HG03060 (cell line): Measurements from ENCODE around the gene DNAH11.
"Not testable (repeated sequence)": the region's sequence is repeated elsewhere in the genome, so short reads cannot be mapped to it uniquely, and the experiment has no call there.

ENCODE experiments used
- ATAC-seq: cut with Tn5 transposase; IDR thresholded peaks from one replicate; pipeline ENCODE4 v1.9.1; 2021; ENCODE audit warnings: low read depth, moderate number of reproducible peaks; ENCODE audit not compliant: unreplicated experiment

Gene DNAH11

DNA sequence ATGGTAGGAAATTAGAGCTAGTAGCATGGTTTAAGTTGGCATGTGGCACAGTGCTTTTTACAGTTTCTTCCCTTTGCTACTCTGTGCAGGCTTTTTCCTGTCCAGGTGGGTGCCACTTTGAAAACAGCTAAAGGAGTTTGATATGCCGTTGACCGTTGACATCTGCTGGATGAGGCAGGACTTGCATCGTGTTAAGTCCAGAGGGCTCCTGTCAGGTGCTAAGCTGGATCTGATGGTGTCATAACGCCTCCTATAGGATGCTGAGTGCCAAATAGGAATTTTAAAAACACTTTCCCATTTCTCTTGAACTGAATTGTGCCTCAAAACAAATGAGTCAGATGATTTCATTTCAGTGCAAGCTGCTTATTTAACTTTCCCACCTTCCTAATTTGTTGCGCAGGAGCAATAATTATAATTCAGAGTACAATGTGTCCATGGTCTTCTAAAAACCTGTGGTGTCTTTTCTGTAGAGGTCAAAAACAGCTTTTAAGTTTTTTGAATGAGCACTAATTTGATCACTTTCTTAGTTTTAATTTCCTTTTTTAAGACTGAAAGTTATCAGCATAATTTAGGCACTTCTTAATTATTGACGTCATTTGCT lies 224.6 kb downstream of the DNAH11 start:
- no peak for ATAC-seq

DNA sequence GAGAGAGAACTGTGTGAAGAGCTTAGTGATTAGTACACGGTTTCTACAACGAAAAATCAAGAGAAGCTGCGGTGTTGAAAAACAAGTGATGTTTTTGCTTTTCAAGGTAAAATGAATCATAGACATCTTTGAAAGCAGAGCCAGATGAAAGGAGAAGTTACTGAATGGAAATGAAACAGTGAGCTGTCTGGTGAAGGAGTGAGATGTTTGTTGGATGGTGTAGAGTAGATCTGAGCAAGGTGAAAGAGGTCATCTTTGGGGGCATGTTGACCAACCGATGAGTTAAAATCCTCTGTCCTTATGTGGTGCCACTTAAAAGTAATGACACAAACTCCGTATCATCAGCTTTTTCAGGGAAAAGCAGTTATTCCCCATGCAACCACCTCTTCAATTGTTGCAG lies 225.4 kb downstream of the DNAH11 start:
- ATAC-seq, result no peak

DNA sequence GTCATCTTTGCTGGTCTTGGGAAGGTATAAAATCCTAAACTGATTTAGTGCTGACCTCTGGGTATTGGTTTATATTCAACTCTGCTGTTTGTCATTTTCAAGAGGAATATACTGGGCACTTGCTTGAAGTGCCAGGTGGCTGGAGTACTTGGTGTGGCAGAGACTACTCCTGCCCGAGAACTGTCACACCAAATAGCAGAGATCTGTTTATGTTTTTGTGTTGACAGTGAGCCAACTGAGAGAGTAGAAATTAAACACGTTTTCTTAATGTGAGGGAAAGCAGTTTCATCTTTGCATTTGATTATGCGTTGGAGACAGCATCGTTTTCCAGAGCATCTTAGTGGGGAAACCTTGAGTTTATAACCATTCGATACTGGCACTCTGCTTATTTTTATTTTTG lies 228.4 kb downstream of the DNAH11 start:
- no peak for ATAC-seq

DNA sequence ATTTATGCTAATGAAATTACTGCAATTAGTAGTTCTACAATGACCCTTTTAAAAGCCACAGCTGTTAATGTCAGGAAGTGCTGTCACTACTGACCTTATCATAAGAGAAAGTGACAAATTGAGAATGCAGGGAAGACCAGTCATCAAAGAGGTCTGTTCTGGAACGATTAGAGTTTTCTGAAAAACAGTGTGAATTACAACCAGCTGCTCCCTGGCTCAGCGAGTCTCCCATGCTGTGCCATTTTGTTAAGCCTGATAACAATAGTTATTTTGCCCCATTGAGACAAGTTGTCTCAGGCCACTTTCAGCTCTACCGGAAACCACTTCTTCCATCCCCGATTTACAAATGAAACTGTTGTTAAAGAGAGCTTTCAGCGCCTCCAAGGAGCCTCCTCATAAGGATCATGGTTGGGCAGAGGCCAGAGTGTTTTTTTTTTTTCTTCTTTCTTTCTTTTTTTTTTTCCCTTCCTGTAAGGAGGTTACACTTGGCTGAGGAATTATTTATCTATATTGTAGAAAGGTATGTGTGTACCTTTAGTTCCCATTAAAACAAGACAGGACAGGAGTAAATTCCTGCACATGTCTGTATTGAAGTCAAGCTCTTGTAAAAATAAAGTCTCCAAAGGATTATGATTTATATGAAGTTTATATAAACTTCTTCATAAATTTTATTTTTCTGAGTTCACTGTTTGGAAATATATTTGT lies 229.2 kb downstream of the DNAH11 start:
- no peak for ATAC-seq

DNA sequence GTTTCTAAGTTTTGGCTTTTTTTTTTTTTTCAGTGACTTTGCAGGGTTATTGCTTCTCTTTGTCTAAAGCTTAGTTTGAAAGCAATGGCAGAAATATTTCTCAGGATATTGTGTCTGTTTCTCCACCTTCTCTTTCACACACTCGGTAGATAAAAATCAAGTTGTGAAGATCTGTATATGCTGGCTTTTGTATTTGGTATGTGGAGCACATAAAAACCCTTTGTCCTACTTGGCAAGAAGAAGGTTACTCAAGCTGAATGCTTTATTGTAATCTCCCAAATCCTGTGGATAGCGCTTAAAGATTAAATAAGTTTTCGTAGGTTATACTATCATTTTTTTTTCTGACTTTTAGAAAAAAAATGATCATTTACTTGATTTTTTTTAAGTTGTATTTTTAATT lies 230.5 kb downstream of the DNAH11 start:
- ATAC-seq, result no peak

DNA sequence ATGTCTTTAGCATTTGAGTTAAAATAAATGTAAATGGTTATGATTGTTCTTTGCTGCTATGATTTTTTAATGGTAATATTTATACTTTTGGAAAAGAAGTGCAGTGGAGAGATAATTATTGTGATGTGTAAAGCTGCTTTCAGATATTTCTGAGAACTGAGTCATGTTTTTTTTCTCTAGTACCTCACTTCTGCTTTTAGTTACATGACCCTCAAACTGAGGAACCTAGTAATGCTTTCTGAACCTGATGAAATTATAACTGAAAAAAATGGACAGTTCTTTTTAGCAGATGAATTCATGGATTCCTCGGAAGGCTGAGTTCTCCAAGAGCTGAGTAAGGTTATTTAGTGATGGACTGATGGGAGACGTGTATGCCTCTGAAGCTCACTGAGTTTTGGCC lies 235.1 kb downstream of the DNAH11 start:
- ATAC-seq, result no peak

DNA sequence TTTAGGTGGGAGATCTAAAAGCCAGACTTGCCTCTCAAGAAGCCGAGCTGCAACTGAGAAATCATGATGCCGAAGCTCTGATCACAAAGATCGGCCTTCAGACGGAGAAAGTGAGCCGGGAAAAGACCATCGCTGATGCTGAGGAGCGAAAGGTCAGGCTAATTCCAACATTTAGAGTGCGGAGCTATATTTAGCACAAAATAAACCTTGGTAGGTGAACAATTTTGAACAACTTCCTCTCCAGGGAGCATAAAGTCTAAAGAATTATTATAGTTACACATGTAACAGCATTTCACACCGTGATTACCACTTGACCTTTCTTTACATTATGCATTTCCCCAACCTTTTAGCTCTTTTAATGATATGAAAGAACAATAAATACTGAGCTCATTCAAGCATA lies 236.1 kb downstream of the DNAH11 start:
- no peak for ATAC-seq

- no peak for ATAC-seq
These were observed 240.2 kb downstream of the DNAH11 start for GRCh38 chr7:21782996-21783395.

DNA sequence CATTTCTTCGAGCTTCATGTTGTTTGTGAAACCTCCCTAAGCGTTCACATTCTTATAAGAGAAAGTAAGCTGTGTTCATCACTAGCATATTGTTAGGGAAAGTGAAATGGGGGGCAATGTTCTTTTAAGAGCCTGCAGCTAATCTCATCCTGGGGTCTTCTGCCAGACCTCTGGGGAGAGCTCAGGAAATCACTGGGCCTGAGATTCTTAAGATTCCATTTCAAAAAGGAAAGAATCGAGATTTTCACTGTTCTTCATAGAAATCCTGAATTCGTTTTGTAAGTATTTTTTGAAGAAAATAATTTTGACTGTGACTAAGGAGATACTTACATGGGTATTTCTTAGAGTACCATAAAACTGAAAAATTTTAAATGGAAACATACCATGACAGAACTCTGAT lies 242.2 kb downstream of the DNAH11 start:
- no peak for ATAC-seq

DNA sequence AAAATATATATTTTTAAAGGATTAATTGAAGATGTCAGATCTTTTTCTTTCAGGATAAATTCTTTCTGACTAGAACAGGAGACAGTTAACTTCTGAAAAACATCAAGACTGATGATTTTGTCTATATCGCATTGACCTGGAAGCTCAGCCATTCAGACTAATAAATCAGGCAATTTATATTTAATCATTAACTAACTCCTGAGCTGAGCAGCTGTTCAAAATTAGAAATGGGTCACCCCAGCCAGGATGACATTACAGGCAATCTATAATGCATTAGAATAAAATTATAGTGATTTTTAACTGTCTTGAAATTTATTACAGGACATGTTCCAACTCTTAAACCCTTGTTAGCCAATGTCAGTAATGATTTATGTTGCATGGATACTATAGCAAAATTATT lies 263.0 kb downstream of the DNAH11 start:
- ATAC-seq, result no peak

DNA sequence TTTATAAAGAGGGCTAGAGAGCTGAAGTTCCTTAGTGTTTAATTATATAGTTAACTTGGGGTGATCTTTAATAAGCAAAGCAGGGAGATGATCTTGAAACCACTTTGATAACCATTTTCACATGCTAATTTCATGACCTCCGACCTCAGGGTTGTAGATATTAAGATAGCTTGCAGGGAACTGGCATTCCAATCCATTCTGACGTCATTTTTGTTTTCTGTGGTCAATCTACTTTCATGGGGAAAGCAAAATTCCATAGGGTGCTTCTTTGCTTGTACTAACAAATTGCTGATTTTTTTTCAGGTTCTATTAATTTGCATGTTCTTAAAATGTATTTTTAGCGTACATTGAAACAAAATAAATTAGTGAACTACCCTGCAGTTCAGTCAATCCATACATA lies 263.5 kb downstream of the DNAH11 start:
- ATAC-seq, result no peak

- no peak for ATAC-seq
These were observed 276.2 kb downstream of the DNAH11 start for GRCh38 chr7:21819048-21819447.

- no peak for ATAC-seq
These were observed 286.0 kb downstream of the DNAH11 start for GRCh38 chr7:21828841-21829240.

DNA sequence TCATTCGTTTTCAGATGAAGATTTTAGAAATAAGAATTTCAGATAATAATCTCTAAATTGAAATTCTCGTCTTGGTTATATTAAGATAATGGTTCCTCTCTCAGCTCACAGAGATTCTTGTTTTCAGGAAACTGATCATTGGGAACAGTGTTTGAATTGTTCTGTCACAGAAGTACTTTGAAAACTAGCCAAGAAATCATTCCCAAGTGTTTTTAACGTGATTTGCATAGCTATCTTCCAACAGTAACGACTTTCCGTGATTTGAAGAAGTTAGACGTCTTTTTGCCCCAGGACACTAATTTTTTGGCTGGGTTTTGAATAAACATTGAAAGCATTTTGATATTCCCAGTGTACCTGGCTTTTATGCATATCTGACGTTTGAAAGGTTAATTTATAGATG lies 286.9 kb downstream of the DNAH11 start:
- ATAC-seq, result no peak

GRCh38 chr7:21844742-21845141 lies 301.9 kb downstream of the DNAH11 start:
- no peak for ATAC-seq

DNA sequence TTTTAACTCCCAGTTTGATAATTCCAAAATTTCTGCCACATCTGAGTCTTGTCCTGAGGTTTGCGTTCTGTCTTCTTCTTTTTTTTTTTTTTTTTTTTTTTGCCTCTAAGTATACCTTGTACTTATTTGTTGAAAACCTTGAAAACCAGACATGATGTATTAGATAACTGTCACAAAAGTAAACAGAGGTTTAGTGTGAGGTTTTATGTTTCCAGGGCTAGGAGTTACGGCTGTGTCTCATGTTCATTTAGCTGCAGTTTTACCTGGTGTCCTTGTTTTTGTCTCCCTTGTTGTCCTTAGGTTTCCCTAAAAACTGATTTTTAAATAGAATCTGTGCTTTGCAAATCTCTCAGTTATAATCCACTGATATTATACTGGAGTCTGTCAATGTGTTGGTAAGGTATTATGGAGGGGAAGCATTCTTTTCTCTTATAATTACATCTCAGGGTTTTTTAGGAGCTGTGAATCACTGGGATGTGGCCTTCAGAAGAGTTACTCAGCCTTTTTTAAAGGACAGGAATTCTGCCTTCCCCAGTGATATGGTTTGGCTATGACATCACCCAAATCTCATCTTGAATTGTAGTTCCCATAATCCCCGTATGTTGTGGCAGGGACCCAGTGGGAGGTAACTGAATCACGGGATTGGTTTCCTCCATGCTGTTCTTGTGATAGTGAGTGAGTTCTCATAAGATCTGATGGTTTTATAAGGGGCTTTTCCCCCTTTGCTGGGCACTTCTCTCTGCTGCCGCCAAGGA lies 307.9 kb downstream of the DNAH11 start:
- no peak for ATAC-seq

GRCh38 chr7:21851559-21851967 lies 308.7 kb downstream of the DNAH11 start:
- ATAC-seq, result no peak

DNA sequence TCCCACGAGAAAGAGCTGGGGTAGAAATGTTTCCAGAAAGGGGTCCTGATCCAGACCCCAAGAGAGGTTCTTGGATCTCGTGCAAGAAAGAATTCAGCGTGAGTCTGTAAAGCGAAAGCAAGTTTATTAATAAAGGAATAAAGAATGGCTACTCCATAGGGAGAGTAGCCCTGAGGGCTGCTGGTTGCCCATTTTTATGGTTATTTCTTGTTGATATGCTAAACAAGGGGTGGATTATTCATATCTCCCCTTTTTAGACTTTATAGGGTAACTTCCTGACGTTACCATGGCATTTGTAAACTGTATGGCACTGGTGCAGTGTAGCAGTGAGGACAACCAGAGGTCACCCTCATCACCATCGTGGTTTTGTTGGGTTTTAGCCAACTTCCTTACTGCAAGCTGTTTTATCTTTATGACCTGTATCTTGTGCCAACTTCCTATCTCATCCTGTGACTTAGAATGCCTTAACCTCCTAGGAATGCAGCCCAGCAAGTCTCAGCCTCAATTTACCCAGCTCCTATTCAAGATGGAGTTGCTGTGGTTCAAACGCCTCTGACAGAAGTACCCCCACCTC lies 322.9 kb downstream of the DNAH11 start:
- ATAC-seq, result not testable (repeated sequence)

- ATAC-seq, result no peak
These were observed 323.9 kb downstream of the DNAH11 start for GRCh38 chr7:21866731-21867130.

DNA sequence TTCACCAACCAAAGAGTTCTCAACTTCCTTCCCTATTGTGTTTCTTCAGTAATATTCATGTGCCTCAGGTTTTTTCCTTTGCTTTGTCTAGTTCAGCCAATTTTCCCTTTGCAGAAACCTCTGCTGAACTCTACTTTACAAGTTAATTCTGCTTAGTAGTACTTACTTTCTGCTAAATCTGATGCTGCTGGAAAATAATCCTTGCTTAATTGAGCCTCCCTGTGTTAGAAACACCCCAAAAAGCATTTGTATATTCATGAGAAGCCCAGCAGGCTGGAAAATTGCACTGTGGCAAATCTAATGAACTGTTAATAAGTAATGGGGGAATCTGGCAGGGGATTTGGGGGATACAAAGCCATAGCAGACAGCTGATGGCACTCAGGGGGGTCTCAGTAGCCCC lies 324.4 kb downstream of the DNAH11 start:
- no peak for ATAC-seq

- no peak for ATAC-seq
These were observed 325.2 kb downstream of the DNAH11 start for GRCh38 chr7:21867816-21868575.
